HG03575 (cell line): ENCODE results near the gene REEP6.

Source experiments
- ATAC-seq: cut with Tn5 transposase; IDR thresholded peaks from one replicate; pipeline ENCODE4 v1.9.1; 2021; ENCODE audit not compliant: unreplicated experiment, insufficient number of reproducible peaks, low FRiP score; ENCODE audit errors: extremely low read depth

REEP6 gene

GRCh38 chr19:1491114-1491848 is at the start of gene REEP6:
Gene REEP6, plus strand, starts transcription at chr19:1491181. Its CDS starts 89 bp downstream, at chr19:1491270.
- ATAC-seq = no peak

GRCh38 chr19:1441677-1442438 is 49.1 kb upstream of the REEP6 start:
- no peak for ATAC-seq

GRCh38 chr19:1445185-1445931 is 45.6 kb upstream of the REEP6 start:
- no peak for ATAC-seq

- no peak for ATAC-seq
These were observed 44.9 kb upstream of the REEP6 start for GRCh38 chr19:1445932-1446712.

- ATAC-seq = no peak
These were observed 44.1 kb upstream of the REEP6 start for GRCh38 chr19:1446713-1447481.

- ATAC-seq = no peak
These were observed 43.5 kb upstream of the REEP6 start for GRCh38 chr19:1447504-1447903.

GRCh38 chr19:1447944-1448343 is 43.0 kb upstream of the REEP6 start:
- ATAC-seq = no peak

GRCh38 chr19:1449467-1450442 is 41.2 kb upstream of the REEP6 start, which contains the start of gene APC2:
Gene APC2, plus strand, starts transcription at chr19:1450121. Its CDS starts 2,881 bp downstream, at chr19:1453002.
- no peak for ATAC-seq

- ATAC-seq = no peak
These were observed 39.9 kb upstream of the REEP6 start for GRCh38 chr19:1450735-1451731.

GRCh38 chr19:1451916-1452801 is 38.8 kb upstream of the REEP6 start:
- ATAC-seq = no peak

GRCh38 chr19:1452802-1453524 is 38.0 kb upstream of the REEP6 start:
- ATAC-seq = no peak

GRCh38 chr19:1453525-1454364 is 37.2 kb upstream of the REEP6 start:
- ATAC-seq = no peak

- ATAC-seq = no peak
These were observed 36.0 kb upstream of the REEP6 start for GRCh38 chr19:1455002-1455335.
